ENCODE results near the gene GJB5.
A peak's percentile ranks its signal among the peaks of the same experiment; 100 is the strongest.

DNA sequence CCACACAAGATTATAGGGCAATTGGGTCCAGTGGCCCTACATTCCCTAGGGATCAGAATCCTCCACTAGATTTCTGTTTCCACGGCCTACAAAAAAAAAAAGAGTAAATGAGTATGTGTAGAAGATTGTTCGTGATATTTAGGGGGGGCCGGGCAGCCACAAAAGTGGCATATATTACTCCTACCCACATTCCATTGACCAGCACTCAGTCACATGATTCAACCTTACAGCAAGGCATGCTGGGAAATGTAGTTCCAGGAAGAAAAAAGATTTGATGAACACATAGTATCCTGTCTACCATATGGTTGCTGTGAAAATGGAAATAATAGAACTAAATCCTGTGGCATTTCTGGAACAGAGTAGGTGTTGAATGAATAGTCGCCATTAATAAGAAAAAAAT is 43.4 kb upstream of the GJB5 start:
- no peak for TF ChIP-seq POLR2G (IDR thresholded peaks at IDR 0.05; ENCODE audit: low read depth, low read length)
- no peak for TF ChIP-seq NCOR1 (IDR thresholded peaks at IDR 0.05)
- TF ChIP-seq, protein P1, sequence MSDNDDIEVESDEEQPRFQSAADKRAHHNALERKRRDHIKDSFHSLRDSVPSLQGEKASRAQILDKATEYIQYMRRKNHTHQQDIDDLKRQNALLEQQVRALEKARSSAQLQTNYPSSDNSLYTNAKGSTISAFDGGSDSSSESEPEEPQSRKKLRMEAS (CRISPR knock-in tag; IDR thresholded peaks at IDR 0.05) = no peak
- TF ChIP-seq EGR1 (conservative IDR thresholded peaks at IDR 0.05) = no peak
- no peak for TF ChIP-seq PML (IDR thresholded peaks at IDR 0.05; ENCODE audit: low read length)
- TF ChIP-seq PRMT5 (CRISPR knock-in tag; IDR thresholded peaks at IDR 0.05) = no peak
- TF ChIP-seq, protein P2, sequence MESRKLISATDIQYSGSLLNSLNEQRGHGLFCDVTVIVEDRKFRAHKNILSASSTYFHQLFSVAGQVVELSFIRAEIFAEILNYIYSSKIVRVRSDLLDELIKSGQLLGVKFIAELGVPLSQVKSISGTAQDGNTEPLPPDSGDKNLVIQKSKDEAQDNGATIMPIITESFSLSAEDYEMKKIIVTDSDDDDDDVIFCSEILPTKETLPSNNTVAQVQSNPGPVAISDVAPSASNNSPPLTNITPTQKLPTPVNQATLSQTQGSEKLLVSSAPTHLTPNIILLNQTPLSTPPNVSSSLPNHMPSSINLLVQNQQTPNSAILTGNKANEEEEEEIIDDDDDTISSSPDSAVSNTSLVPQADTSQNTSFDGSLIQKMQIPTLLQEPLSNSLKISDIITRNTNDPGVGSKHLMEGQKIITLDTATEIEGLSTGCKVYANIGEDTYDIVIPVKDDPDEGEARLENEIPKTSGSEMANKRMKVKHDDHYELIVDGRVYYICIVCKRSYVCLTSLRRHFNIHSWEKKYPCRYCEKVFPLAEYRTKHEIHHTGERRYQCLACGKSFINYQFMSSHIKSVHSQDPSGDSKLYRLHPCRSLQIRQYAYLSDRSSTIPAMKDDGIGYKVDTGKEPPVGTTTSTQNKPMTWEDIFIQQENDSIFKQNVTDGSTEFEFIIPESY (CRISPR knock-in tag; IDR thresholded peaks at IDR 0.05) = no peak
- TF ChIP-seq BRD4 (IDR thresholded peaks at IDR 0.05) = no peak
- TF ChIP-seq, protein P3, sequence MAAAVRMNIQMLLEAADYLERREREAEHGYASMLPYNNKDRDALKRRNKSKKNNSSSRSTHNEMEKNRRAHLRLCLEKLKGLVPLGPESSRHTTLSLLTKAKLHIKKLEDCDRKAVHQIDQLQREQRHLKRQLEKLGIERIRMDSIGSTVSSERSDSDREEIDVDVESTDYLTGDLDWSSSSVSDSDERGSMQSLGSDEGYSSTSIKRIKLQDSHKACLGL (CRISPR knock-in tag; IDR thresholded peaks at IDR 0.05; ENCODE audit: borderline replicate concordance, poor library complexity, severe bottlenecking) = no peak
- TF ChIP-seq TARDBP (IDR thresholded peaks at IDR 0.05) = no peak
- TF ChIP-seq, protein P4, sequence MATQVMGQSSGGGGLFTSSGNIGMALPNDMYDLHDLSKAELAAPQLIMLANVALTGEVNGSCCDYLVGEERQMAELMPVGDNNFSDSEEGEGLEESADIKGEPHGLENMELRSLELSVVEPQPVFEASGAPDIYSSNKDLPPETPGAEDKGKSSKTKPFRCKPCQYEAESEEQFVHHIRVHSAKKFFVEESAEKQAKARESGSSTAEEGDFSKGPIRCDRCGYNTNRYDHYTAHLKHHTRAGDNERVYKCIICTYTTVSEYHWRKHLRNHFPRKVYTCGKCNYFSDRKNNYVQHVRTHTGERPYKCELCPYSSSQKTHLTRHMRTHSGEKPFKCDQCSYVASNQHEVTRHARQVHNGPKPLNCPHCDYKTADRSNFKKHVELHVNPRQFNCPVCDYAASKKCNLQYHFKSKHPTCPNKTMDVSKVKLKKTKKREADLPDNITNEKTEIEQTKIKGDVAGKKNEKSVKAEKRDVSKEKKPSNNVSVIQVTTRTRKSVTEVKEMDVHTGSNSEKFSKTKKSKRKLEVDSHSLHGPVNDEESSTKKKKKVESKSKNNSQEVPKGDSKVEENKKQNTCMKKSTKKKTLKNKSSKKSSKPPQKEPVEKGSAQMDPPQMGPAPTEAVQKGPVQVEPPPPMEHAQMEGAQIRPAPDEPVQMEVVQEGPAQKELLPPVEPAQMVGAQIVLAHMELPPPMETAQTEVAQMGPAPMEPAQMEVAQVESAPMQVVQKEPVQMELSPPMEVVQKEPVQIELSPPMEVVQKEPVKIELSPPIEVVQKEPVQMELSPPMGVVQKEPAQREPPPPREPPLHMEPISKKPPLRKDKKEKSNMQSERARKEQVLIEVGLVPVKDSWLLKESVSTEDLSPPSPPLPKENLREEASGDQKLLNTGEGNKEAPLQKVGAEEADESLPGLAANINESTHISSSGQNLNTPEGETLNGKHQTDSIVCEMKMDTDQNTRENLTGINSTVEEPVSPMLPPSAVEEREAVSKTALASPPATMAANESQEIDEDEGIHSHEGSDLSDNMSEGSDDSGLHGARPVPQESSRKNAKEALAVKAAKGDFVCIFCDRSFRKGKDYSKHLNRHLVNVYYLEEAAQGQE (IDR thresholded peaks at IDR 0.05; ENCODE audit: borderline replicate concordance) = 0 out of 2 replicates have a peak, but pooled peaks have one; percentile 7
- TF ChIP-seq, protein P4 (CRISPR knock-in tag; IDR thresholded peaks at IDR 0.05; ENCODE audit: low read depth) = no peak
- TF ChIP-seq RAD21 (CRISPR knock-in tag; conservative IDR thresholded peaks at IDR 0.05 in 1 of 2, IDR thresholded peaks at IDR 0.05 in 1 of 2) = no peak
- no peak for TF ChIP-seq ARID1B (IDR thresholded peaks at IDR 0.05)
- TF ChIP-seq, protein P5, sequence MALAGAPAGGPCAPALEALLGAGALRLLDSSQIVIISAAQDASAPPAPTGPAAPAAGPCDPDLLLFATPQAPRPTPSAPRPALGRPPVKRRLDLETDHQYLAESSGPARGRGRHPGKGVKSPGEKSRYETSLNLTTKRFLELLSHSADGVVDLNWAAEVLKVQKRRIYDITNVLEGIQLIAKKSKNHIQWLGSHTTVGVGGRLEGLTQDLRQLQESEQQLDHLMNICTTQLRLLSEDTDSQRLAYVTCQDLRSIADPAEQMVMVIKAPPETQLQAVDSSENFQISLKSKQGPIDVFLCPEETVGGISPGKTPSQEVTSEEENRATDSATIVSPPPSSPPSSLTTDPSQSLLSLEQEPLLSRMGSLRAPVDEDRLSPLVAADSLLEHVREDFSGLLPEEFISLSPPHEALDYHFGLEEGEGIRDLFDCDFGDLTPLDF (CRISPR knock-in tag; IDR thresholded peaks at IDR 0.05) = no peak

Measured in K562 (cell line).